MCF 10A (cell line): ENCODE data around the gene LYRM7. TPM values are rescaled to one million over a fixed set of nuclear protein-coding genes. Genes with fewer than 3 reads are reported as not detected.

Experiments used
- BruUV-seq: library from RNA; stranded (reverse); fragments of 400-500 nt; replicated peaks from 2 replicates; lab custom pipeline; 2021; lab: Mats Ljungman, UMichigan
- CTCF ChIA-PET: fragments of 300-600 bp; sonication (Branson Sonifier 250); formaldehyde crosslinking; extraction: SDS; loops from one replicate; lab custom pipeline; 2021; ENCODE audit warnings: antibody characterized with exemption, inconsistent platforms; lab: Yijun Ruan, JAX
- POLR2A ChIA-PET: fragments of 300-600, 350-650 bp; sonication (Branson Sonifier 250); formaldehyde crosslinking; extraction: SDS; loops from one replicate; lab custom pipeline; 2020; ENCODE audit warnings: antibody characterized with exemption, inconsistent platforms; lab: Yijun Ruan, JAX
- DNase-seq: peaks from one replicate; pipeline ENCODE4 v3.0.0-alpha.2; 2018; ENCODE audit not compliant: unreplicated experiment
- H3K27ac Mint-ChIP-seq: one replicate; pipeline ENCODE4 v1.8.0; 2022; ENCODE audit warnings: mild to moderate bottlenecking, low read depth, mixed read lengths; ENCODE audit not compliant: unreplicated experiment
- H3K27me3 Mint-ChIP-seq: one replicate; pipeline ENCODE4 v1.8.0; 2022; ENCODE audit warnings: mixed read lengths; ENCODE audit not compliant: insufficient read depth, unreplicated experiment
- H3K36me3 Mint-ChIP-seq: one replicate; pipeline ENCODE4 v1.8.0; 2022; ENCODE audit warnings: mild to moderate bottlenecking, moderate library complexity, mixed read lengths; ENCODE audit not compliant: insufficient read depth, unreplicated experiment
- H3K4me1 Mint-ChIP-seq: one replicate; pipeline ENCODE4 v1.8.0; 2022; ENCODE audit warnings: mixed read lengths; ENCODE audit not compliant: insufficient read depth, unreplicated experiment
- H3K4me3 Mint-ChIP-seq: one replicate; pipeline ENCODE4 v1.8.0; 2022; ENCODE audit warnings: mild to moderate bottlenecking, moderate library complexity, mixed read lengths; ENCODE audit not compliant: unreplicated experiment
- H3K9me3 Mint-ChIP-seq: one replicate; pipeline ENCODE4 v1.8.0; 2022; ENCODE audit warnings: mixed read lengths; ENCODE audit not compliant: unreplicated experiment
- intact Hi-C: fragments of 100-400 bp; cut with micrococcal nuclease; formaldehyde crosslinking; loops from 2 replicates; pipeline ENCODE4 v1.14.1; 2022
- total RNA-seq: library from RNA; stranded (reverse); gene quantifications from 2 replicates; pipeline ENCODE4 v1.2.3, GENCODE V29; 2022
- TF ChIP-seq, protein P1 (sequence below): fragments of 200-600 bp; IDR thresholded peaks from one replicate; pipeline ENCODE4 v1.8.0; 2022; ENCODE audit warnings: antibody characterized with exemption, mild to moderate bottlenecking; ENCODE audit not compliant: unreplicated experiment

The LYRM7 gene
- total RNA-seq, 1 experiment from 2014 or later, result 18.2 TPM

DNA sequence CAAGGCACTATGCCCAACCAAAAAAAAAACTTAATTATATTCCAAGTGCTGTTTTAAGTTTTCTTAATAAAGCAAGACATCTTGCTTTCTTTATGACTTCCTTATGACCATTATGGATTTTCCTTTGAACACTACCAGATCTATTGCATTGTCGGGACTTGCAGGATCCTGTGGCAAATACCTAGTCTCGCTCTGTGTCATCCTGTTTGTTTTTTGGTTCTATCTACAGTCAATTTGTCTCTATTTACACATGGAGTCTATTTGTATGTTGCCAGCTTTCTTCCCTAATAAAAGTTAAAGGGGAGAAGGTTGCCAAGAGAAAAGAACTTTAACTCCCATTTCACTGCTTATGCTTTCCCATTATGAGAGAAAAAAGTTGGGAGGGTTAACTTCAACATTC lies 10.6 kb upstream of the LYRM7 start:
- peaks cover 84% of the 10 kb centered on the region for H3K36me3 Mint-ChIP-seq
- H3K4me1 Mint-ChIP-seq, result peaks cover 19% of the 10 kb centered on the region
- no peak overlapping the region for H3K4me3 Mint-ChIP-seq
- H3K9me3 Mint-ChIP-seq, result no peaks in the 10 kb centered on the region
- POLR2A ChIA-PET, result interaction anchor here (0.6 to 15.7 kb wide), 3 partner anchors 12 to 279 kb away, joined by 3 to 392 read pairs (median 7); partner anchors contain the start of gene CDC42SE2
- H3K27ac Mint-ChIP-seq, result no peak overlapping the region
- H3K27me3 Mint-ChIP-seq, result no peaks in the 10 kb centered on the region
- TF ChIP-seq, protein P1, sequence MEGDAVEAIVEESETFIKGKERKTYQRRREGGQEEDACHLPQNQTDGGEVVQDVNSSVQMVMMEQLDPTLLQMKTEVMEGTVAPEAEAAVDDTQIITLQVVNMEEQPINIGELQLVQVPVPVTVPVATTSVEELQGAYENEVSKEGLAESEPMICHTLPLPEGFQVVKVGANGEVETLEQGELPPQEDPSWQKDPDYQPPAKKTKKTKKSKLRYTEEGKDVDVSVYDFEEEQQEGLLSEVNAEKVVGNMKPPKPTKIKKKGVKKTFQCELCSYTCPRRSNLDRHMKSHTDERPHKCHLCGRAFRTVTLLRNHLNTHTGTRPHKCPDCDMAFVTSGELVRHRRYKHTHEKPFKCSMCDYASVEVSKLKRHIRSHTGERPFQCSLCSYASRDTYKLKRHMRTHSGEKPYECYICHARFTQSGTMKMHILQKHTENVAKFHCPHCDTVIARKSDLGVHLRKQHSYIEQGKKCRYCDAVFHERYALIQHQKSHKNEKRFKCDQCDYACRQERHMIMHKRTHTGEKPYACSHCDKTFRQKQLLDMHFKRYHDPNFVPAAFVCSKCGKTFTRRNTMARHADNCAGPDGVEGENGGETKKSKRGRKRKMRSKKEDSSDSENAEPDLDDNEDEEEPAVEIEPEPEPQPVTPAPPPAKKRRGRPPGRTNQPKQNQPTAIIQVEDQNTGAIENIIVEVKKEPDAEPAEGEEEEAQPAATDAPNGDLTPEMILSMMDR, result no peak
- no TSS peak for BruUV-seq
- CTCF ChIA-PET, result interaction anchor here (0.6 kb wide), 1 partner anchor 161 kb away, joined by 3 read pairs; no protein-coding TSS in a partner anchor
- intact Hi-C loops, result no loop called here
- no peak for DNase-seq

DNA sequence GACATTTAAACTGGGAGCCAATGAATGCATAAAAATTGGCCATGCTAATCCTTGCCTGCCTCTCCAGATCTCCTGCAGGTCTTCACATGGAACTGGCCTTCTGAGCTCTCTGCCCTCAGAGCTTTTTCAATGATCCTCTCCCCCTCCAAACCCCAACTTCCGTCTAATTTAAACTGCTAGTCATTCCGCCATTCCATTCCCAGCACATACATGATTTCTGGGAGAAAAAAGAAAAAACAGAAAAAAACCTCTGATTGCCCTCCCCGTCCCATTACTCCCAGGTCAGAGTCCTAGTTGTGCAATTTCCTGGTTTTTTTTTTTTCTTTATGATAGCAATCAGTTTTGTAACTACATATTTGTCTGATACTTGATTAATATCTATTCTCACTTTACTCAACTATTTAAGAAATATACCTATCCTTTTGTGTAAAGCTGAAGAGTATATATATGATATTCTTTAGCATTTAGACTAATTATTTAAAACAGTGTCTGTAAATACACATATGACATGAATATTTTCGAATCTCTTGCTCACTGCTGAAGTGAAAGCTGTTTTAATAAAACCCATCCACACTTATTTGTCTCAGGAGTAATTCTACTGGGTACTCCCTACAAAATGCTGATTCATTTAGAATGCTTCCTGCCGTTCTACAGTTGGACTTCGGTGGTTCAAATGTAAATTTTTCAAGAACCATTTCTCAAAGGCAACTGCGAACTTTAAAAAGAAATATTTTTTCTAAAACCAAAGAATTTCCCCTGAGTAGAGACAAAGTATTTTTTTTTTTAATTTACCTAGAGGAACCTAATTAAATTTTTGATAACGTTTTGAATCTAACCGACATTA lies 7.2 kb upstream of the LYRM7 start:
- POLR2A ChIA-PET, result interaction anchor here (0.5 to 15.7 kb wide), 42 partner anchors 8 to 1574 kb away, joined by 3 to 392 read pairs (median 4); partner anchors contain the start of genes CDC42SE2 and KIF3A
- H3K36me3 Mint-ChIP-seq, result peaks cover 52% of the 10 kb centered on the region

DNA sequence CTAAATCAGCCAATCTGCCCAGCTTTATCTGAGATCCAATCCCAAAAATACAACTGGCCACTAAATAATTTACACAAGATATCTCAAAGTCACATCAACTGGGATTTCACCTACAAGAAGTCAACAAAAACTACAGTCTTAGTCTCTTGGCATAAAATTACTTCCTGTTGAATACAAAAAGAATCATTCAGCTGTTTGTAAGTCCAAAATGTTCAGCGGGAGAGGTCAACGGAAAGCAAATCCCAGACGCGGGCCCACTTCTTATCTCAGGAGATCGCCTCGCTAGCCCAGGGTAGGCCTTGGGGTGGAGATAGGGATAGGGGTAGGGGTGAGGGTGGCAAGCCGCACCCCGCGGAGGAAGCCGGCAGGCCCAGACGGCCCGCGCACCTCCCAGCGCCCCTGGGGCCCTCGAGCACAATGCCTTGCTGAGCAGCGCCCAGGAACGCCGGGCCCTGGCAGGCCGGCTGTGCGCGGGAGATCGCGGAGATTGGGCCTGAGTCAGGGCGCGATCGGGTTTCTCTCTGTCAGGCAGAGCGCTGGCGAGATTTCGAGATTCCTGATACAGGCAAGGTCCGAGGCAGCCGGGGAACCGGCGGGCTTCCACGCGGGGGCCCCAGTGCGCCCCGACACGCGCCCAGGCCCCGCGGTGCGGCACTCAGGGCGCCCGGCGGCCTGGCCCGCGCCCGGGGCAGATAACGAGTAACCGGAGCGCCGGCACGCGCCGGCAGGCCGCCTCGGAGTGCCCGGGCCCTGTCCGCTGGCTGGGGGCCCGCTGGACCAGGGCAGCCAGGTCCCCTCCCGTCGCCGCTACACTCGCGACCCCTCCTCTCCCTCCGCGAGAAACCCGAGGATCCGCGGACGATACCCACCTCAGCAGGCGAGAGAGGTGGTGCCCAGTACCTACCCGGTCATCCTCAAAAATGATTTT lies 6.3 kb upstream of the LYRM7 start:
- DNase-seq, result peak; percentile 81
- H3K4me1 Mint-ChIP-seq, result peaks cover 15% of the 10 kb centered on the region
- peak overlapping the region; percentile 65 for H3K27ac Mint-ChIP-seq
- no peaks in the 10 kb centered on the region for H3K9me3 Mint-ChIP-seq
- H3K4me3 Mint-ChIP-seq, result peak overlapping the region; percentile 76
- TF ChIP-seq, protein P1, result no peak
- intact Hi-C loops, result loop anchor here (1.0 kb wide), 4 partner anchors 101 to 253 kb away; no protein-coding TSS in a partner anchor
- H3K27me3 Mint-ChIP-seq, result no peaks in the 10 kb centered on the region
- ChIA-PET POLR2A (interaction anchor here (0.7 to 15.7 kb wide), 49 partner anchors 7 to 1573 kb away, joined by 3 to 392 read pairs (median 5); partner anchors contain the start of genes CDC42SE2 and KIF3A), CTCF (interaction anchor here (0.5 to 2.2 kb wide), 13 partner anchors 90 to 1047 kb away, joined by 3 to 16 read pairs (median 5); no protein-coding TSS in a partner anchor)
- peaks cover 43% of the 10 kb centered on the region for H3K36me3 Mint-ChIP-seq
- BruUV-seq, result no TSS peak

More for the DNA sequence above, 7.2 kb upstream of the LYRM7 start:
- CTCF ChIA-PET, result interaction anchor here (0.5 to 2.2 kb wide), 19 partner anchors 11 to 1084 kb away, joined by 3 to 16 read pairs (median 4); no protein-coding TSS in a partner anchor
- H3K4me1 Mint-ChIP-seq, result peaks cover 19% of the 10 kb centered on the region
- TF ChIP-seq, protein P1, result no peak
- peak overlapping the region; percentile 76 for H3K4me3 Mint-ChIP-seq
- BruUV-seq, result TSS peak; percentile 49
- peak overlapping the region; percentile 65 for H3K27ac Mint-ChIP-seq
- intact Hi-C loops, result loop anchor here (1.0 kb wide), 3 partner anchors 102 to 254 kb away; no protein-coding TSS in a partner anchor
- peak; percentile 39 for DNase-seq
- no peaks in the 10 kb centered on the region for H3K9me3 Mint-ChIP-seq
- H3K27me3 Mint-ChIP-seq, result no peaks in the 10 kb centered on the region
